GM23248 (cell line): ENCODE measurements around the gene GRIA3.

ENCODE experiments used
- EZH2 ChIP-seq: fragments of 200-600 bp; sonication (generic); IDR thresholded peaks from 2 replicates; pipeline ENCODE4 v1.6.1; 2018; ENCODE audit warnings: antibody characterized with exemption, mild to moderate bottlenecking; ENCODE audit not compliant: insufficient read depth, poor library complexity, severe bottlenecking
- EZH2phosphoT487 ChIP-seq: fragments of 200-600 bp; sonication (generic); IDR thresholded peaks from 2 replicates; pipeline ENCODE4 v1.6.1; 2018; ENCODE audit warnings: antibody characterized with exemption, moderate library complexity, mild to moderate bottlenecking, low read depth; ENCODE audit not compliant: insufficient read depth

DNA sequence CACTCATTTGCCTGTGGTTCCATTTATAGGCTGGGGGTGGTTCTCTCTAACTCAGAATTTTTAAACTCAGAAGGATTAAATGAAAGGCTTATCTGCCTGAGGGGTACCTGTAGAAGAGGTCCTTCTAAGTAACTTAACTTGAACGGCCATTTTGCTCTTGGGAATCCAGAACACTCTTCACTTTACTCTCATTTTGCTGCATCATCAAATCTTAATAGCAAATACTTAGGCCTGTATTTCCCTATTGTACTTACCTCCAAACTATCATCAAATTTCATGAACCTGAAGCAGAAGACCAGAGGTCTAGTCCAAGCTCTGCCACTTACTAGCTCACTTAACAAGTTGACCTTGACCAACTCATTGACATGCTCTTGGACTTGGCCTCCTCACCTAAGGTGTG lies 70.4 kb downstream of the GRIA3 start:
- TF ChIP-seq EZH2 = no peak
- no peak for TF ChIP-seq EZH2phosphoT487
